GM18861 (cell line): ENCODE measurements around the gene COPG2.
"Not testable (repeated sequence)": the region's sequence is repeated elsewhere in the genome, so short reads cannot be mapped to it uniquely, and the experiment has no call there.

ENCODE experiments used
- ATAC-seq: cut with Tn5 transposase; IDR thresholded peaks from one replicate; pipeline ENCODE4 v1.9.1; 2021; ENCODE audit not compliant: unreplicated experiment

Gene COPG2

DNA sequence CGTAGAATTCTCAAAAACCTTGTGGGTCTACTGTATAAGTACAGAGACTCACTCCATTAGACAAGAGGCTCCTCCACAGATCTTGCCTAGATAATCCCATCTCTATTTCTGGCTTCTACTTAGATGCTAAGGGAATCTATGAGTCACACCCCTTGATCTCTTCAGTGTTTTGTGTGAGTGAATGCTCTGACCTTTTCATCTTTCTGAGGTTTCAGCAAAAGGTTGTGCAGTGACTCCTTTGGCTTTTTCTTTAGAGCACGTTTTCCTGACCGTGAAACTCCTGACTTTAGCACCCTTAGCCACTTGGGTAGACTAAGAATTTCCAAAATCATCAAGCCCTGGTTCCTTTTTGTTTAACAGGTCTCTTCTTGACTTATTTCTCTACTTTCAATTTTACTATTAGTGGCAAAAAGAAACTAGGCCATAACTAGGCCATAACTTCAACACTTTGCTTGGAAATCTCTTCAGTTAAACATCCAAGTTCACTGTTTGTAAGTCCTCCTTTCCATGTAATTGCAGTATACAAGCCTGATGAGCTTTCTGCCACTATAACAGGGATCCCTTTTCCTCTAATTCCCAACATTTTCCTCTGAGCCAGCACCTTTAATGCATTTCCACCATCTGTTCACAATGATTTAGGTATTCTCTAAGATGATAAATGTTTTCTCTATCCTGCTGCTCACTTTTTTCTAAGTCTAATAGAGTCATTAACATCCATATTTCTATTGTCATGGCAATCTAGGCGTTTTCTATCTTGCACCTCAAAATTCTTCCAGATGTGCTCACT is 19.4 kb downstream of the COPG2 start:
- peak; percentile 56 for ATAC-seq

DNA sequence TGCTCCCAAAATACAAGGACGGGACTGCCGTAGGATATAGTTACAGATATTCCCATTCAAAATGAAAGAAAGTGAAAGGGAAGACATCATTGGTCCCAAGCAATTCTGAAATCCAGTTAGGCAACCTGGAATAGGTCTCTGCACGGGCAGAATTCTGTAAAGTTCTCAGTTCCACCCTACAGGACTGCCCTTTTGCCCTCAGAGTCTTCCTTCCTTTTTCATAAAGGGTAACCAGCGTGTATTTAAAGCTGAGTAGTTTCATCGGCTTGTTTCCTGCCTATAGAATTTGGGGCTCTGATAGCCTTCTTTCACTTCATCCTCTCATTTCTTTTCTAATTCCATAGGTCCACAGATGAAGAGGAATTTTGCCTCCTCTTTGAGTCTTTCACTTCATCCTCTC is 20.0 kb downstream of the COPG2 start:
- peak; percentile 25 for ATAC-seq

DNA sequence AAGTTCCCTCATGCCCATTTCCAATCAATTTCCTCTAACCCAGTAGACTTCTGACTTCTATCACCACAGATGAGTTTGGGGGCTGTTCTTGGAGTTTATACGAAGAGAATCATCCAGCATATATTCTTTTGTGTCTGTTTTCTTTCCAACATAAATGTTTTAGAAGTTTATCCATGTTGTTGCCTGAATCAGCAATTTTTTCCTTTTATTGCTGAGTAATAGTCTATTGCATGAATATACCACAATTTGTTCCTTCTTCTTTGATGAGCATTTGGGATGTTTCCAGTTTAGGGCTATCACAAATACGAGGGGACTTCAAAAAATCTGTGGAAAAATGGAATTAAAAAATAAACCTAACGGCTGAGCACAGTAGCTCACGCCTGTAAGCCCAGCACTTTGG is 26.2 kb downstream of the COPG2 start:
- no peak for ATAC-seq

DNA sequence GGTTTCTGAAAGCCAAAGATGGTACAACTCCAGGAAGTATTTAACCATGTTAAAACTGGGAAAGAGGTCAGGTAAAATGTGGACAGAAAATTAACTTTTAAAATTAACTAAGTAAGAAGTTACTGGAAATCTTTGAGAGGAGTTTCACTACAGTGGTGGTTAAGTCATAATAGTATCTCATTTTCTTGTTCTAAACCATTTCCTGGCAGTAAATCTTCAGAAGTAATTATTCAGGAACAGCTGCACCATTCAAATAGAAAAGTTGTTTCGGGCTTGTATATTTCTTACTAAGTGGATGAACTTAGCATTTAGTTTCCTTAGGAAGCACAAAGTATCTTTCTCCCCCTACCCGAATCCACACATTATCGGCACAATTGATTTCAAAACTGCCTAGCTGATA is 27.1 kb downstream of the COPG2 start:
- ATAC-seq, result no peak

DNA sequence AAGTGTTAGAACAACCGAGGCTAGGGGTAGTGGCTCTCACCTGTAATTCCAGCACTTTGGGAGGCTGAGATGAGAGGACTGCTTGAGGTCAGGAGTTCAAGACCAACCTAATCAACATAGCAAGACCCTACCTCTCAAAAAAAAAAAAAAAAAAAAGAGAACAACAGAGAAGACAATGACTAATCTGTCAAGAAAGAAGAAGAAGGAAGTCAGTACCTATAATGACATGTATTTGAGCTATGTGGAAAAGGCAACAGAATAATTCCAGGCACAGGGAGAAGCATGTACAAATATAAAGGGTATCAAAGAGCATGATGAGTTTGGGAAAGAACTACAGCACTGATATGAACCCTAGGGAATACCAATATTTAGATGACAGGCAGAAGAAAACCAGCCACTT is 27.5 kb downstream of the COPG2 start:
- no peak for ATAC-seq

DNA sequence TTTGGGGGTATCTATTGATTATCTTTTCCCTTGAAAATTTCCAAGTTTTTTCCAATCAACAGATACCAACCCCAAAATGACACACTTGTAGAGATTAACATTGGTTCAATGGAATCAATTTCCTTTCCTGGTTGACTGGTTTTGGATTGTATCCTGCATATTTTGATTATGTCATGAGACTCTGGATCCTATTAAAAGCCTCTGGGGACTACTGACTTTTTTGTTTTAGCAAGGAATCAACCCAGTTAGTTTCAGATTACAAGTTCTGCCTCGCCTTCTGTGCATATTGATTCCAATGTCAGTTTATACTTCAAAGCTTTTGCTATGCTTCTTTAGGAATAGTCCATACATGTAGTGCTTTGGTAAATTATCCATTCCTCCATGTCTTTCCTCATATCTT is 29.2 kb downstream of the COPG2 start:
- no peak for ATAC-seq

DNA sequence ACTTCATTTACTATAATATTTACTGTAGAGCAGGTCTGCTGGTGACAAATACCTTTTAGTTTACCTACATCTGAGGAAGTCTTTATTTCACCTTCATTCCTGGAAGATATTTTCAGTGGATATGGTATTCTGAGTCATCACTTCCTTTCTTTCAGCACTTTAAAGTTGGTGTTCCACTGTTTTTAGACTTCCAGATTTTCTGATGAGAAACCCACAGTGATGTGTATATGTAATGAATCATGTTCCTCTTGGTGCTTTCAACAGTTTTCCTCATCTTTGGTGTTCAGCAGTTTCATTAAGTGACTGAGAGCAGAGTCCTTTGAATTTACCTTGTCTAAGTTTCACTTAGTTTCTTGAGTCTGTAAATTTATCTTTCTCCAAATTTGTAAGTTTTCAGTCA is 36.4 kb downstream of the COPG2 start:
- ATAC-seq, result no peak

DNA sequence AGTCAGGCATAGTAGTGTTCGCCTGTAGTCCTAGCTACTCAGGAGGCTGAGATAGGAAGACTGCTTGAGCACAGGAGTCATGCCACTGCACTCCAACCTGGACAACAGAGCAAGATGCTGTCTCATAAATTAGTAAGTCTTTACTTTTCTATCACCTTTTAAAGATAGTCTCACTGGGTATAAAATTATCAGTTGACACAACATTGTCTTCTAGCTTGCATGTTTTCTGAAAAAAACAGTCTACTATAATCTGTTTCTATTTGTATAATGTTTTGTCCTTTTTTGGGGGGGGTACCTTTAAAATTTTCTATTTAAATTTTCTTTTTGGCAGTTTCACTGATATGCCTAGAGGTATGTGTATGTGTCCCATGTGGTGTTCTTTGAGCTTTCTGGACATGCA is 39.6 kb downstream of the COPG2 start:
- no peak for ATAC-seq

DNA sequence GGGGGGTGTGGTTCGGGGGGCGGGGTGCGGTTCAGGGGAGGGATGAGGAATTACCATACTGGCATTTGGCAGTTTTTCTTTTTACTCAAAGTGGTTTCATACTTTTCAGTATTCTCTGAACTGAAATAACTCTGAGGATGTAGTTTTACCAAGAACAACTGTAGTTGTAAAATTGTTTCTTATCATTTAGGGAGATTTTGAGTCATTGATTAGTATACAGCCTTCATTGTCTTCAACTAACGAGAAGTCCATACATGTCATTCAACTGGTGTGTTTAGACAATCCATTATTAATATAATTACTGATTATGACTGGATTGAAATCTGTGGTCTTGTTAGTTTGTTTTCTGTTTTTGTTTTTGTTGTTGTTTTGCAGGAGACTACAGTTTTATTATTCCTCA is 40.8 kb downstream of the COPG2 start:
- ATAC-seq, result no peak

DNA sequence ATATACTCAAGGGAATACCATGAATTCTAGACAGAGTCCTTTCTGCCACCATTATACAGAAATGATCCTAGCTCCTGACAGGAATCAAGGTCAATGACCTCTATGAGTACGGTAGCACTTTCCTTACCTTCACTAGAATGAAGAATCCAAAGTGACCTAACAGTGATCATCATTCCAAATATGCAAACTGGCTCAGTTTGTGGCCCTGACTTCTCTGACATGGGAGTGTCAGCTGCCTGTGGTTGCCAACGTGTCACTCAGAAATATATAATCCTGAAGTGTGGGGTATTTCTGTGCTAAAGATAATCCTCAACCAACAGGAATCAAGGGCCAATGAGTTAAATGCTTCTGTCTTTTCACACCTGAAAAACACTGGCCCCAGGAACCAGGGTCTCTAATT is 45.7 kb downstream of the COPG2 start:
- ATAC-seq, result no peak

DNA sequence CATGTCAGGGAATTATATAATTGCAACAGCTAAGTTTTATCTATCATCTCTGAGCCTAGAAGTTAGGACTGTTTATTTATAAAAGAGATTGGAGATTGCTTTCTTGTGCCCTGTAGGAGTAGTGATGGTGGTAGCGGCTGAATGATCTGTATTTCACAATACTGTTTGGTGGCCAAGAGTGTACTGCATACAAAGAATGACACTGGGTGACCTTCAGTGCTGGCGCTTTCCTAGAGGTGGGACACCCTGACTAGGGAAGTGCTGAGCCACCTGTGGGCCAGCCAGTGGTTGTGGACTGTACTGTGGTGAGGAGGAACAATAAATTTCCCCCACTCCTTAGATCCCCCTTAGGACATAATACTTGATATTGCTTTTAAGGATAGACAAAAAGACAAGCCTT is 53.0 kb downstream of the COPG2 start:
- no peak for ATAC-seq

DNA sequence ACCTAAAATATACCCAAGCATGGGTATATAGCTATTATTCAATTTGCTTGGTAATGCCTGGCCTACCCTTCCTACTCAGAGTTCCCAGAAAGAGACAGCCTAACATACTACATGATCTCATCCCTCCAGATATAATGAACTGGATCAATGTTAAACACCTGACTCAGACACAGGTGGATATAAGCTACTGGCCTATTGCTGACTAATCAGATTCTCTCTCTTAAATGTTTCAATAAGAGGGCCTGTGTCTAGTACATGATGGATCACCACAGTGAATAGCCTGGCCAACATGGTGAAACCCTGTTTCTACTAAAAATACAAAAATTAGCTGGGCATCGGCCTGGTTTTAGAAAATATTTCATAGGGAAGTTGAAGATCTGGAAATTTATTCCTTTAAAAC is 54.1 kb downstream of the COPG2 start:
- ATAC-seq, result no peak

DNA sequence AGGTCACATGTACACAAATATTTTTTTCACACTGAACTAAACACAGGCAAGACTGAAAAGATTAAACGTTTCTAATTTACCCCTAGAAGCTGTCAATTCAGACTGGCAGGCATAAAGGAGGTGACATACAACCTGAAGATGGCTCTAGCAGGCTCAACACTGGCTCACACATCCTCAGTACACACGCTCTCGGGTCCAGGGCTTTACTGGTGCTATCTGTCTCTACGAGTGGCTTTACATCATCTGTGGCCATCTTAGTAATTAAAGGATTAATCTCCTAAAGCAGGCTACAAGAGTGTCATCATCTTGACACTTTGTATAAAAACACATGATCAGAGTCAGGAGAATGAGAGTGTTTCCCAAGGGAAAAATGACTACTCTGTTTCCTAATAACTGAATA is 57.3 kb downstream of the COPG2 start:
- no peak for ATAC-seq

DNA sequence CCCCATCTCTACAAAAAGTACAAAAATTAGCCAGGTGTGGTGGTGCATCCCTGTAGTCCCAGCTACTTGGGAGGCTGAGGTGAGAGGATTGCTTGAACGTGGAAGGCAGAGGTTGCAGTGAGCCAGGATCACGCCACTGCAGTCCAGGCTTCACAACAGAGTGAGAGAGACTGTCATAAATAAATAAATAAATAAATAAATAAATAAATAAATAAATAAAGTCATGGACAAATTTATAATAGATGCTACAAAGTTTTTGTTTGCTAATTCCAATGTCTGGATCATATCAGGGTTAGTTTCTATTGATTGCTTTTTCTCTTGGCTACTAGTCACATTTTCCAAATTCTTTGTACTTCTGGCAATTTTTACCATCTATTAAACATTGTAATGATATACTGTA is 61.5 kb downstream of the COPG2 start:
- ATAC-seq, result not testable (repeated sequence)

DNA sequence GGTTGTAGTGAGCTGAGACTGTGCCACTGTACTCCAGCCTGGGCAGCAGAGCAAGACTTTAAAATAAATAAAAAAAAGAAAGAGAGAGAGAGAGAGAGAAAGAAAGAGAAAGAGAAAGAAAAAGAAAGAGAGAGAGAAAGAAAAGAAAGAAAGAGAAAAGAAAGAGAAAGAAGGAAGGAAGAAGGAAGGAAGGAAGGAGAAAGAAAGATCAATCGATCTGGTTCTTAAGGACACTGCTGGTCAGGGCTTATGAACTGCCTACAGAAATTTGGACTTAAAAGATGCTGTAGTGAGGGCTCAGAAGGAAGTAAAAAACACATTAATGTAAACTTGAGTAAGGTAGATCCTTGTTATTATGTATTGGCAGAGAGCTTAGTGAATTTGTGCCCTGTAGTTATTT is 62.4 kb downstream of the COPG2 start:
- ATAC-seq, result no peak

DNA sequence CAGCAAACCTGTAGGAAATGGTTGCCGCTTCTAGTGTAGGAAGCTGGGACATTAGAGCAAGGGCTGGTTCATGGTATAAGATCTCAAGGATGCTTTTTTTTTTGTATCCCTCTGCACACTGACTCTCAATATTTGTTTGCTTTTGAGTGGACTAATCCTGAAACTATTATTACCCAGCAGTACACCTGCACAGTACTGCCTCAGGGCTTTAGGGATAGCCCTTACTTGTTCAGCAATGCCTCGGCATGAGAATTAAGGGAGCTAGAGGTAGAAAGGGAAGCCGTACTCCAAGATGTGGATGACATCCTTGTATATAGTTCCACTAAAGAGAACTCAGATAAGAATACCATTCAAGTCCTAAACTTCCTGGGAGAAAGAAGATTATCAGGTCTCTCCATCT is 70.5 kb downstream of the COPG2 start:
- ATAC-seq, result no peak

DNA sequence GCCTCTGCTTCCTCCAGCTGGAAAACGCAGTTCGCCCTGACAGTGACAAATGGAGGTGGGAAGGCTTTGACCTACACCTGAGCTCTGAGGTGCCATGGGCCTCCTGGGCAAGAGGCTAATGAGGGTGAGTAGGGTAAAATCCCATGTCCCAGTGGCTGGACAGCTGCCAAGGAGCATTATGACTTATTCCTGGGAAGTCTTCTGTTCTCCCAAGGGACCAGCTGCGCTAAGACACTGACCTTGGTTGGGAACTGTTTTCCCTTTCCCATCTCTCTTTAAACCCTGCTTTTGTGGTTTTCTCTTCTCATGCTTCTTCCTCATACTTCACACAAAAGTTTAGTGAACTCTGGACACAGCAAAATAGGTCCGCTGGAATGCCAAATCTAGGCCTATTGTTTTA is 72.6 kb downstream of the COPG2 start:
- no peak for ATAC-seq

DNA sequence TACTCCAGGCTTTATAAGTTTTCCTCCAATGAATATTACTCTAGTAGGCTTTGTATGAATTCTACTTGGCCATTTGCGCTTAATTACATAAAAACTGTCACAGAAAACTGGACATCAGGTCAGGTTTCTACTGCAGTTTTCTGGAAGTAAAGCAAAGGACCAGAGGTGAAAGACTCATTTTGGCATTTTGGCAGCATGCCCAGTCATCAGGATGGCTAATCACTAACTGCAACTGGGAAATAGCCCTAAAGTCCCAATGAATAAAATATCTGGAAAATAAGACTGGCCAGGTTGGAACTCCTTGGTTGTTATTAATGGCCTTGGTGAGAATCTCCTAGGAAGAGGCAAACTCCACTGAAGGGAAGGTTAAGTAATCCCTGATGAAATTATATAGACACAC is 75.5 kb downstream of the COPG2 start:
- ATAC-seq, result no peak

DNA sequence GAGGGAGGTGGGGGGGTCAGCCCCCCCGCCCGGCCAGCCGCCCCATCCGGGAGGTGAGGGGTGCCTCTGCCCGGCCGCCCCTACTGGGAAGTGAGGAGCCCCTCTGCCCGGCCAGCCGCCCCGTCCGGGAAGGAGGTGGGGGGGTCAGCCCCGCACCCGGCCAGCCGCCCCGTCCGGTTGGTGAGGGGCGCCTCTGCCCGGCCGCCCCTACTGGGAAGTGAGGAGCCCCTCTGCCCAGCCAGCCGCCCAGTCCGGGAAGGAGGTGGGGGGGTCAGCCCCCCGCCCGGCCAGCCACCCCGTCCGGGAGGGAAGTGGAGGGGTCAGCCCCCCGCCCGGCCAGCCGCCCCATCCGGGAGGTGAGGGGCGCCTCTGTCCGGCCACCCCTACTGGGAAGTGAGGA is 77.1 kb downstream of the COPG2 start:
- ATAC-seq, result not testable (repeated sequence)

DNA sequence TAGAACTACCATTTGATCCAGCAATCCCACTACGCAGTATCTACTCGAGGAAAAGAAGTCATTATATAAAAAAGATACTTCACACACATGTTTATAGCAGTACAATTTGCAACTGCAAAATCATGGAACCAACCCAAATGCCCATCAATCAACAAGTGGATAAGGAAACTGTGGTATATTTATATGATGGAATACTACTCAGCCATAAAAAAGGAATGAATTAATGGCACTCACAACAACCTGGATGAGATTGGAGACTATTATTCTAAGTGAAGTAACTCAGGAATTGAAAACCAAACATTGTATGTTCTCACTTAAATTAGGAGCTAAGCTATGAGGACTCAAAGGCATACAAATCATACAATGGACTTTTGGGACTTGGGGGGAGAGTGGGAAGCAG is 82.6 kb downstream of the COPG2 start:
- ATAC-seq, result not testable (repeated sequence)

DNA sequence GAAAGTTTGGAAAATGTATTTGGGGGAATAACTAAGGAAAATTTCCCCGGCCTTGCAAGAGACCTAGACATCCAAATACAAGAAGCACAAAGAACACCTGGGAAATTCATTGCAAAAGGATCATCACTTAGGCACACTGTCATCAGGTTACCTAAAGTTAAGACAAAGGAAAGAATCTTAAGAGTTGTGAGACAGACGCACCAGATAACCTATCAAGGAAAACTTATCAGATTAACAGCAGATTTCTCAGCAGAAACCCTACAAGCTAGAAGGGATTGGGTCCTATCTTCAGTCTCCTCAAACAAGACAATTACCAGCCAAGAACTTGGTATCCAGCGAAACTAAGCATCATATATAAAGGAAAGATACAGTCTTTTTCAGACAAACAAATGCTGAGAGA is 93.4 kb downstream of the COPG2 start:
- not testable (repeated sequence) for ATAC-seq

DNA sequence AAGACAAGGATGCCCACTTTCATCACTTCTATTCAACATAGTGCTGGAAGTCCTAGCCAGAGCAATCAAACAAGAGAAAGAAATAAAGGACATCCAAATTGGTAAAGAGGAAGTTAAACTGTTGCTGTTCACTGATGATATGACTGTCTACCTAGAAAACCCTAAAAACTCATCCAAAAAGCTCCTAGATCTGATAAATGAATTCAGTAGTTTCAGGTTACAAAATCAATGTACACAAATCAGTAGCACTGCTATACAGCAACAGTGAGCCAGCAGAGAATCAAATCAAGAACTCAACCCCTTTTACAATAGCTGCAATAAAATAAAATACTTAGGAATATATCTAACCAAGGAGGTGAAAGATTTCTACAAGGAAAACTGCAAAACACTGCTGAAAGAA is 98.4 kb downstream of the COPG2 start:
- not testable (repeated sequence) for ATAC-seq

DNA sequence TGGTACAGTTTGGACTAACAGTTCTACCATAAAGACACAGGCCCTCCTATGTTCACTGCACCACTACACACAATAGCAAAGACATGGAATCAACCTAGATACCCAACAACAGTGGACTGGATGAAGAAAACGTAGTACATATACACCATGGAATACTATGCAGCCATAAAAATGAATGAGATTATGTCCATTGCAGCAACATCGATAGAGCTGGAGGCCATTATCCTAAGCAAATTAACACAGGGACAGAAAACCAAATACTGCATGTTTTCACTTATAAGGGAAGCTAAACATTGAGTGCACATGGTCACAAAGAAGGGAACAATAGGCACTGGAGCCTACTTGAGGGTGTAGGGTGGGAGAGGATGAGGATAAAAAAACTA is 101.7 kb downstream of the COPG2 start:
- ATAC-seq, result no peak
